ENCODE results near the gene SLC39A7.

Gene SLC39A7

GRCh38 chr6:33206027-33206863, 5.6 kb downstream of the SLC39A7 start:
- TF ChIP-seq CTCF (IDR thresholded peaks at IDR 0.05; ENCODE audit: insufficient read depth, low read depth, low read length, missing control alignments), result no peak
- H3K4me3 ChIP-seq (ENCODE audit: low read length), result no peak overlapping the region
- no peak for DNase-seq (ENCODE audit: low read depth)

GRCh38 chr6:33206864-33207551, 6.3 kb downstream of the SLC39A7 start:
- peak; percentile 83 for DNase-seq (ENCODE audit: low read depth)
- H3K4me3 ChIP-seq (ENCODE audit: low read length), result peak overlapping the region; percentile 79

GRCh38 chr6:33207552-33208090, 7.0 kb downstream of the SLC39A7 start:
- peak; percentile 47 for DNase-seq (ENCODE audit: low read depth)
- no peak for TF ChIP-seq CTCF (IDR thresholded peaks at IDR 0.05; ENCODE audit: insufficient read depth, low read depth, low read length, missing control alignments)
- H3K4me3 ChIP-seq (ENCODE audit: low read length), result peak overlapping the region; percentile 79

More at GRCh38 chr6:33206864-33207551, 6.3 kb downstream of the SLC39A7 start:
- TF ChIP-seq CTCF (IDR thresholded peaks at IDR 0.05; ENCODE audit: insufficient read depth, low read depth, low read length, missing control alignments), result no peak

GRCh38 chr6:33208091-33208967, 7.7 kb downstream of the SLC39A7 start, which contains the start of gene RING1:
TSS of gene RING1 (plus strand) at chr6:33208500. CDS start at chr6:33208823, 323 bp downstream.
- DNase-seq (ENCODE audit: low read depth), result peak; percentile 69
- no peak for TF ChIP-seq CTCF (IDR thresholded peaks at IDR 0.05; ENCODE audit: insufficient read depth, low read depth, low read length, missing control alignments)
- H3K4me3 ChIP-seq (ENCODE audit: low read length), result peak within 1 kb of the TSS; percentile 79

GRCh38 chr6:33209856-33210255, 9.2 kb downstream of the SLC39A7 start:
- no peak for DNase-seq (ENCODE audit: low read depth)
- TF ChIP-seq CTCF (IDR thresholded peaks at IDR 0.05; ENCODE audit: insufficient read depth, low read depth, low read length, missing control alignments), result no peak
- no peak overlapping the region for H3K4me3 ChIP-seq (ENCODE audit: low read length)

- no peak for TF ChIP-seq CTCF (IDR thresholded peaks at IDR 0.05; ENCODE audit: insufficient read depth, low read depth, low read length, missing control alignments)
- no peak overlapping the region for H3K4me3 ChIP-seq (ENCODE audit: low read length)
- DNase-seq (ENCODE audit: low read depth), result no peak
Observed at GRCh38 chr6:33211136-33211535, 10.5 kb downstream of the SLC39A7 start.

All from epithelial cell of esophagus (primary cell).